ENCODE results near the gene TBXAS1. TPM values are rescaled to one million over a fixed set of nuclear protein-coding genes. Genes with fewer than 3 reads are reported as not detected.

TBXAS1 gene
- total RNA-seq, 1 donor from 2014 or later, result 10.8 TPM

GRCh38 chr7:140025814-140026433 is 196.9 kb downstream of the TBXAS1 start:
- no peak for ATAC-seq

GRCh38 chr7:140026935-140027334 is 197.9 kb downstream of the TBXAS1 start:
- no peak for ATAC-seq

- ATAC-seq, result no peak
These were observed 198.8 kb downstream of the TBXAS1 start for GRCh38 chr7:140027858-140028257.

GRCh38 chr7:140028311-140028710 is 199.2 kb downstream of the TBXAS1 start:
- ATAC-seq, result no peak

- ATAC-seq, result no peak
These were observed 200.0 kb downstream of the TBXAS1 start for GRCh38 chr7:140029072-140029471.

GRCh38 chr7:140031364-140031763 is 202.3 kb downstream of the TBXAS1 start:
- no peak for ATAC-seq

- ATAC-seq, result peak; percentile 14
These were observed 204.0 kb downstream of the TBXAS1 start for GRCh38 chr7:140033036-140033435.

GRCh38 chr7:140033779-140034363 is 204.8 kb downstream of the TBXAS1 start:
- ATAC-seq, result peak; percentile 81

- ATAC-seq, result no peak
These were observed 205.4 kb downstream of the TBXAS1 start for GRCh38 chr7:140034421-140034820.

GRCh38 chr7:140035400-140036223 is 206.5 kb downstream of the TBXAS1 start:
- ATAC-seq, result no peak

- no peak for ATAC-seq
These were observed 207.3 kb downstream of the TBXAS1 start for GRCh38 chr7:140036224-140036962.

GRCh38 chr7:140039066-140039465 is 210.0 kb downstream of the TBXAS1 start:
- ATAC-seq, result no peak

GRCh38 chr7:140039896-140040295 is 210.8 kb downstream of the TBXAS1 start:
- ATAC-seq, result no peak

GRCh38 chr7:140041659-140042385 is 212.8 kb downstream of the TBXAS1 start:
- ATAC-seq, result no peak

GRCh38 chr7:140042386-140042670 is 213.3 kb downstream of the TBXAS1 start:
- ATAC-seq, result no peak

GRCh38 chr7:140044251-140044650 is 215.2 kb downstream of the TBXAS1 start:
- ATAC-seq, result no peak

GRCh38 chr7:140045697-140046096 is 216.6 kb downstream of the TBXAS1 start:
- ATAC-seq, result no peak

- ATAC-seq, result no peak
These were observed 218.1 kb downstream of the TBXAS1 start for GRCh38 chr7:140047197-140047596.

- no peak for ATAC-seq
These were observed 219.1 kb downstream of the TBXAS1 start for GRCh38 chr7:140048138-140048537.

- no peak for ATAC-seq
These were observed 219.9 kb downstream of the TBXAS1 start for GRCh38 chr7:140048989-140049338.

- peak; percentile 78 for ATAC-seq
These were observed 220.4 kb downstream of the TBXAS1 start for GRCh38 chr7:140049339-140050024.

GRCh38 chr7:140050100-140050499 is 221.0 kb downstream of the TBXAS1 start:
- no peak for ATAC-seq
